Panc1 (cell line): Measurements from ENCODE around the gene CCHCR1. TPM values are rescaled to one million over a fixed set of nuclear protein-coding genes. Genes with fewer than 3 reads are reported as not detected.
"Not testable (repeated sequence)": the region's sequence is repeated elsewhere in the genome, so short reads cannot be mapped to it uniquely, and the experiment has no call there.

ENCODE experiments used
- ATAC-seq: fragments of 200-7000 bp; cut with Tn5 transposase; 2 replicates; pipeline ENCODE4 v1.9.1; 2020; ENCODE audit warnings: mild to moderate bottlenecking, moderate library complexity
- BruUV-seq: library from RNA; stranded (reverse); fragments of 400-500 nt; replicated peaks from 2 replicates; lab custom pipeline; 2021; lab: Mats Ljungman, UMichigan
- CTCF ChIA-PET: fragments of 300-600 bp; sonication (Branson Sonifier 250); formaldehyde crosslinking; loops from one replicate; lab custom pipeline; 2022; ENCODE audit warnings: antibody characterized with exemption; lab: Charles Lee
- POLR2A ChIA-PET: fragments of 300-600 bp; sonication (Branson Sonifier 250); formaldehyde crosslinking; loops from one replicate; lab custom pipeline; 2022; ENCODE audit warnings: antibody characterized with exemption; lab: Charles Lee
- DNase-seq: peaks from one replicate; pipeline ENCODE4 v3.0.0-alpha.2; 2010; ENCODE audit warnings: low read depth, low spot score
- H3K27ac ChIP-seq: 2 replicates; pipeline ENCODE4 v1.5.1; 2011; ENCODE audit warnings: mild to moderate bottlenecking, low read length, inconsistent platforms
- H3K27me3 ChIP-seq: fragments of 200-500 bp; sonication (Bioruptor generic); 2 replicates; pipeline ENCODE4 v1.6.0; 2014; ENCODE audit warnings: low read length, inconsistent platforms; ENCODE audit not compliant: control insufficient read depth, insufficient read depth
- H3K36me3 ChIP-seq: fragments of 200-500 bp; sonication (Bioruptor generic); 2 replicates; pipeline ENCODE4 v1.5.1; 2014; ENCODE audit warnings: inconsistent platforms, mild to moderate bottlenecking, low read length, moderate library complexity; ENCODE audit not compliant: control insufficient read depth, insufficient read depth
- H3K4me1 ChIP-seq: 2 replicates; pipeline ENCODE4 v1.5.1; 2011; ENCODE audit warnings: inconsistent platforms, mild to moderate bottlenecking, low read length, moderate library complexity; ENCODE audit not compliant: control insufficient read depth, insufficient read depth
- H3K4me3 ChIP-seq, 2 experiments: 2 replicates each; pipeline ENCODE4 v1.5.1; 2011 to 2012; ENCODE audit warnings: low read depth in 2 of 2, low read length in 2 of 2, mild to moderate bottlenecking in 2 of 2, inconsistent platforms in 1 of 2, moderate library complexity in 1 of 2
- H3K9me3 ChIP-seq: fragments of 200-500 bp; sonication (Bioruptor generic); 2 replicates; pipeline ENCODE4 v1.5.1; 2014; ENCODE audit warnings: low read depth, mild to moderate bottlenecking, inconsistent platforms, low read length, moderate library complexity; ENCODE audit not compliant: control insufficient read depth, insufficient read depth
- POLR2AphosphoS5 ChIP-seq: IDR thresholded peaks from 2 replicates; pipeline ENCODE4 v1.6.1; 2012; ENCODE audit warnings: mild to moderate bottlenecking, low read depth, low read length, moderate library complexity
- REST ChIP-seq, 2 experiments: IDR thresholded peaks; 2 replicates each; pipeline ENCODE4 v1.6.1; 2011 to 2012; ENCODE audit warnings: low read depth in 2 of 2, control low read depth in 1 of 2, low read length in 1 of 2, mild to moderate bottlenecking in 1 of 2, moderate library complexity in 1 of 2; ENCODE audit not compliant: insufficient read depth in 1 of 2
- SIN3A ChIP-seq: IDR thresholded peaks from 2 replicates; pipeline ENCODE4 v1.6.1; 2012; ENCODE audit warnings: low read depth, mild to moderate bottlenecking, low read length, moderate library complexity, borderline replicate concordance; ENCODE audit not compliant: insufficient read depth
- TCF7L2 ChIP-seq: IDR thresholded peaks from 2 replicates; pipeline ENCODE4 v1.6.1; 2011; ENCODE audit warnings: mild to moderate bottlenecking, low read depth, low read length, inconsistent platforms
- in situ Hi-C: cut with HindIII; loops from 2 replicates; pipeline ENCODE4 v1.10.0; 2016; ENCODE audit warnings: low sequenced_read_pairs, low pct_unique_long_range_greater_than_20kb
- intact Hi-C: fragments of 100-400 bp; cut with micrococcal nuclease; formaldehyde crosslinking; loops from one replicate; pipeline ENCODE4 v1.10.0; 2022; ENCODE audit not compliant: unreplicated experiment
- total RNA-seq: library from RNA; stranded (reverse); gene quantifications from one replicate; pipeline ENCODE4 v1.2.1, GENCODE V29; 2021; ENCODE audit not compliant: unreplicated experiment
- TF ChIP-seq, protein P1 (sequence below): fragments of 450-650 bp; IDR thresholded peaks from 2 replicates; pipeline ENCODE4 v1.5.1; 2017; ENCODE audit warnings: mild to moderate bottlenecking

CCHCR1 gene
- total RNA-seq, 1 experiment from 2014 or later, result 37.1 TPM

- no peaks in the 10 kb centered on the region for H3K9me3 ChIP-seq
- peaks cover 3% of the 10 kb centered on the region for H3K4me1 ChIP-seq
- no peak for ATAC-seq
- no peaks in the 10 kb centered on the region for H3K36me3 ChIP-seq
- POLR2A ChIA-PET, result interaction anchor here (0.7 kb wide), 1 partner anchor 166 kb away, joined by 6 read pairs; no protein-coding TSS in a partner anchor
- no TSS peak for BruUV-seq
- intact Hi-C loops, result no loop called here
- H3K4me3 ChIP-seq, result no peak overlapping the region
- CTCF ChIA-PET, result interaction anchor here (0.6 to 0.7 kb wide), 4 partner anchors 50 to 503 kb away, joined by 3 to 6 read pairs (median 4); partner anchors contain the start of gene NRM
- in situ Hi-C loops, result no loop called here
- no peaks in the 10 kb centered on the region for H3K27me3 ChIP-seq
- TF ChIP-seq SIN3A (no peak), TCF7L2 (no peak), REST (IDR thresholded peaks at IDR 0.05; ENCODE audit: insufficient read depth in 1 of 2, low read depth in 2 of 2, low read length in 1 of 2) (no peak), POLR2AphosphoS5 (no peak)
- TF ChIP-seq, protein P1, sequence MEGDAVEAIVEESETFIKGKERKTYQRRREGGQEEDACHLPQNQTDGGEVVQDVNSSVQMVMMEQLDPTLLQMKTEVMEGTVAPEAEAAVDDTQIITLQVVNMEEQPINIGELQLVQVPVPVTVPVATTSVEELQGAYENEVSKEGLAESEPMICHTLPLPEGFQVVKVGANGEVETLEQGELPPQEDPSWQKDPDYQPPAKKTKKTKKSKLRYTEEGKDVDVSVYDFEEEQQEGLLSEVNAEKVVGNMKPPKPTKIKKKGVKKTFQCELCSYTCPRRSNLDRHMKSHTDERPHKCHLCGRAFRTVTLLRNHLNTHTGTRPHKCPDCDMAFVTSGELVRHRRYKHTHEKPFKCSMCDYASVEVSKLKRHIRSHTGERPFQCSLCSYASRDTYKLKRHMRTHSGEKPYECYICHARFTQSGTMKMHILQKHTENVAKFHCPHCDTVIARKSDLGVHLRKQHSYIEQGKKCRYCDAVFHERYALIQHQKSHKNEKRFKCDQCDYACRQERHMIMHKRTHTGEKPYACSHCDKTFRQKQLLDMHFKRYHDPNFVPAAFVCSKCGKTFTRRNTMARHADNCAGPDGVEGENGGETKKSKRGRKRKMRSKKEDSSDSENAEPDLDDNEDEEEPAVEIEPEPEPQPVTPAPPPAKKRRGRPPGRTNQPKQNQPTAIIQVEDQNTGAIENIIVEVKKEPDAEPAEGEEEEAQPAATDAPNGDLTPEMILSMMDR, result no peak
- H3K27ac ChIP-seq, result no peak overlapping the region
- no peak for DNase-seq
Measured at GRCh38 chr6:31193206-31193605, 35.6 kb upstream of the CCHCR1 start.

GRCh38 chr6:31192431-31193105 lies 35.0 kb upstream of the CCHCR1 start:
- BruUV-seq, H3K27ac ChIP-seq, H3K36me3 ChIP-seq, H3K4me1 ChIP-seq, H3K27me3 ChIP-seq, H3K9me3 ChIP-seq, in situ Hi-C loops, H3K4me3 ChIP-seq: not testable (repeated sequence)
- ATAC-seq (peak; percentile 78), DNase-seq (peak; percentile 46)
- POLR2A ChIA-PET, result interaction anchor here (0.7 kb wide), 1 partner anchor 167 kb away, joined by 6 read pairs; no protein-coding TSS in a partner anchor
- TF ChIP-seq, protein P1, result peak; percentile 87
- CTCF ChIA-PET, result interaction anchor here (0.6 to 1.0 kb wide), 15 partner anchors 9 to 502 kb away, joined by 3 to 6 read pairs (median 4); partner anchors contain the start of genes NRM and PSORS1C2
- intact Hi-C loops, result loop anchor here (1.0 kb wide), 1 partner anchor 55 kb away; no protein-coding TSS in a partner anchor
